Measurements from ENCODE around the gene DNAH5.

Gene DNAH5

DNA sequence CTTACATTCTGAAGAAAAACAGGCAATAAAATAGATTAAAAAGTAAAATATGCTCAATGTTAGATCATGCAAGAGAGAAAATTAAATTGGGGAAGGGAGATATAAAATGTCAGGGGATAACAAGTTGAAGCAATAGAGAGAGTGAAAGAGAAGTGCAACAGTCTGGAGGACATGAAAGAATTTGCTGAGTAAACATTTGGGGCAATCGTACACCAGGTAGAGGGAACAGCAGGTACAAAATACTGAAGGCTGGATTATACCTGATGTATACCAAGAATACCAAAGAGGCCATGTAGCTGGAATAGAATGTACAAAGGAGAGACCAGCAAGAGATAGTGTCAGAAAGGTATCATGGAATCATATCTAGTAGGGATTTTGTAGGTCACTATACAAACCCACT is 300.8 kb downstream of the DNAH5 start:
- in situ Hi-C loops (cut with HindIII; ENCODE audit: low sequenced_read_pairs): no loop called here

DNA sequence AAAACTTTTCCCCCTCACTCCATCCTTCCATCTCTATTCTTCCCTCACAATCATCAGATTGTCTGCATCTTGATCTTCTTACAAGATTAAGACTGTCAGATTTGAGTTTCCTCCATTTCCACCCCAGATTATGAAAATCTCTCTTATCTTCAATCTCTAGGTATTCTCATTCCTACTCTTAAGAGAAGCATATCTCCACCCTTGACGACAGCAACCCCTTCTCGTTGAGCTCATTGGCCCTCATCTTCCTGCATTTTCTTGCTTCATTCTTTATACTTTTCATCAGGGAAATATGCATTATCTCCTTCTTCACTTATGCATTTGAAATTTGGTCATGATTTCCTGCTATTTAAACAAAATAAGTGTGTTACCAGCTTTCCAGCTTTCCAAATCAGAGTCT is 301.3 kb downstream of the DNAH5 start:
- in situ Hi-C loops (cut with HindIII; ENCODE audit: low sequenced_read_pairs): no loop called here
